Stimulated activated CD8-positive, alpha-beta memory T cell treated with anti-CD3 and anti-CD28 coated beads, Interleukin-7, amount 100 ng/mL, for 24 hours (primary cell): ENCODE data around the gene GSK3B.

Source experiments
- DNase-seq: peaks from one replicate; pipeline ENCODE4 v3.0.0-alpha.2; 2020; ENCODE audit warnings: low read depth

The GSK3B gene

DNA sequence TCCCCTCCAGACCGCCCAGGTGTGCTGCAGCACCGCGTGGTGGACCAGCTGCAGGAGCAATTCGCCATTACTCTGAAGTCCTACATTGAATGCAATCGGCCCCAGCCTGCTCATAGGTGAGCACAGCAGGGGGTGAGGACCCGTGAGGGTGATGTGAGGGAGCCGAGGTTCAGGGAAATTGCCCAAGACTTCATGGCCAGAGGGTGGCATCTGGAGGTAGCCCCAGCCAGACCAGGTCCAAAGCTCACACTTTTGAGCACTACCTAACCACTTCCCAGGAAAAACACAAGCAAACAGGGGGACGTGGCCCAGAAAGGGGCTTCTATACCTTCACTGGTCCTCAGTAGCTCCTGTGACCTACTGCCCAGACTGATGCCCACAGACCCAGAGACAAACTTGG, 278.5 kb downstream of the GSK3B start:
- no peak for DNase-seq

- DNase-seq, result no peak
These were observed 281.7 kb downstream of the GSK3B start for GRCh38 chr3:119812491-119813058.

GRCh38 chr3:119810018-119810435, 284.2 kb downstream of the GSK3B start:
- no peak for DNase-seq

DNA sequence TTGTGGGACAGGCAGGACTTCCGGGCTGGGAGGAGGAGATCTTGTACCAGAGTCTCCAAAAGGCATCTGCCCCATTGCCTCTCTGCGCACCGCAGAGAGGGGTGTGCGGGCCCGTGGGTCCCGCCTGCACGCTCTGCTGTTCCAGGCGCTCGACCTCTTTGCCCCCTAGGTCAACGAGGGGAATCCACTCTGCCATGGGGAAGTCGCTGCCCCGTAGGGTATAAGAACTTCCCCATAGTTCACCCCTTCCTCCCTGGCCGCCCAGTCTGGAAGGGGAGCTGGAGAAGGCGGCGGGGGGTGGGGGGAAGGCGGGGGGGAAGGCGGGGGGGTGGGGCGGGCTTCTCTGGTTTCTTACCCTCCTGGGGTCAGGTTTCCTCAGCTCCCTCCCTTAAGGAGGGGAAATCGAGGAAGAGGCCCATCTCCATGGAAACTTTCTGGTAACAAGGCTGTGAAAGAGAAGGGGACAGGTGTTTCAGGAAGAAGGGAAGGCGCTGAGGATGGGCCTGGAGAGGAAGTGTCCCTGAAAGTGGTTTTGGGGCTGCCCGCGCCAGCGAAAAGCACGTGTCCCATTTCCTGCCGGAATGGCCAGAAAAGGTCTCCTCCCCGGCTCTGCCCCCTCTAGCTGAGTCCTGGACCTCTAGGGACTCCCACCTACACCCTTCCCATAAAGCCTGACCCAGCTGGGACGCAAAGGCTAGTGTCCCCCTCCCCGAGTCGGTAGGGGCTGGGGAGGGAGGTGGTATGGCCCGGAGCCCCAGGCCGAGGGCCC, 284.8 kb downstream of the GSK3B start:
- DNase-seq, result no peak

- DNase-seq, result no peak
These were observed 285.4 kb downstream of the GSK3B start for GRCh38 chr3:119808843-119809242.

- DNase-seq, result no peak
These were observed 286.0 kb downstream of the GSK3B start for GRCh38 chr3:119808244-119808643.

DNA sequence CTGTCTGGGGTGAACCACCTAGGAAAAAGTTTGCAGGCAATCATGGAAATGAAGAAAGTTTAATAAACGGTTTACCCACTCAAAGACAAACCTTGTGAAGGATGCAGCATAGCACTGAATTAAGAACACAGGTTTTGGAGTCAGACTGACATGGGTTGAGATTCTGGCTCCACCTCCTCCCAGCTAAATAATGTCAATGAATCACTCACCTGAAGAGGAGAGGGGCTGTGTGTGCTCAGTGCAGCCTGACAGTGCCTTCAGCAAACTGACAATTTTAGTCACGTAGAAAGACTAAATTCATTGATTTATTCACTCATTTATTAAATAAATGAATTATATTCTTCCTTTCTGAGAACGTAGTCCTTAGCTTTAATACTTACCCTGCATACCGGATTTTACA, 293.4 kb downstream of the GSK3B start:
- no peak for DNase-seq

DNA sequence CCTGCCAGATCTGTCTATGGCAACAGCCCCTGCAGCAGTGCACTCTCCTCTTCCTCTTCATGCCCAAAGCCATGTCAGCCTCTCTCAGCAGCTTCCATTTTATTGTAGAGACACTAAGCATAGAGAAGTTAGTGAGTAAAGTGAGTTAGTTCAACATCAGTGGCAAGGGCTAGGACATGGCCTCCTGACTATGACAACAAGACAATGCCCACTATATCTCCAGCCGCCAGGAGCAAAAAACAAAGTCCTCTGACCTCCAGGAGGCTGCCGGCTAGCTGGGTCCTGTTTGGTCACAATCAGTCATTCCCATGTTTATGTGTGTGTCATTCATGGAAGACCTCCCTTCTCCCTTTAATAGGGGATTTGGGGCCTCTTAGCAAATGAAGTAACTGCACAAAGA, 297.5 kb downstream of the GSK3B start:
- no peak for DNase-seq

- no peak for DNase-seq
These were observed 297.9 kb downstream of the GSK3B start for GRCh38 chr3:119796368-119796767.

GRCh38 chr3:119795849-119796248, 298.4 kb downstream of the GSK3B start:
- no peak for DNase-seq

DNA sequence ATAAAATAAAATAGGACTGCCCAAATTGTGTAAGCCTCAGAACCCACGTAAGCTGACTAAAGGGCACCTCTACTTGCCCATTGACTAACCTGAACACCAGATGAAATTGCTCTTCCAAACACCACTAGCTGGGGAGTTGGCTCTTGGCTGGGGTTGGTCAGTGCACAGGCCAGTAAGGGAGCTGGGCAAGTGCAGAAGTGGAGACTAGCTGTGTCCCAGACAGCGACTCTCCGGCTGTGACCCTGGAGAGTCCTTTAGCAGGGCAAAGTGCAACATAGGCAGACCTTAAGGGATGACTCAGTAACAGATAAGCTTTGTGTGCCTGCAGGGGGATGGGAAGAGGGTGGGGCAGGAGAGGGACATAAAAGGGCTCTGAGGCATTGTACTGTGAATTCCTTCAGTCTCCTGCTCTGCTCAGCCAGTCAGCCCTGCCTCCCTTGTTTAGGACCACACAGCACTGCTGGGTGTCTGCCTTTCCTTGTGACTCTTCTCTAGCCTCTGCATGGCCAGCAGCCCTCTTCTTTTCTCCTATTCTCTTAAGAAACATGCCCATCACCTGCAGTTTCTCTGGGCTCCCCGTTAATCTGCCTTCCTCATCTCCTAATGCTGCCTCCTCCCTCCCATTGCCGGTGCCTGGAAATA, 299.2 kb downstream of the GSK3B start:
- no peak for DNase-seq

GRCh38 chr3:119794401-119794800, 299.8 kb downstream of the GSK3B start:
- no peak for DNase-seq

GRCh38 chr3:119792270-119792669, 302.0 kb downstream of the GSK3B start:
- DNase-seq, result no peak

- no peak for DNase-seq
These were observed 303.9 kb downstream of the GSK3B start for GRCh38 chr3:119790369-119790768.

- DNase-seq, result no peak
These were observed 307.8 kb downstream of the GSK3B start for GRCh38 chr3:119786409-119786808.

DNA sequence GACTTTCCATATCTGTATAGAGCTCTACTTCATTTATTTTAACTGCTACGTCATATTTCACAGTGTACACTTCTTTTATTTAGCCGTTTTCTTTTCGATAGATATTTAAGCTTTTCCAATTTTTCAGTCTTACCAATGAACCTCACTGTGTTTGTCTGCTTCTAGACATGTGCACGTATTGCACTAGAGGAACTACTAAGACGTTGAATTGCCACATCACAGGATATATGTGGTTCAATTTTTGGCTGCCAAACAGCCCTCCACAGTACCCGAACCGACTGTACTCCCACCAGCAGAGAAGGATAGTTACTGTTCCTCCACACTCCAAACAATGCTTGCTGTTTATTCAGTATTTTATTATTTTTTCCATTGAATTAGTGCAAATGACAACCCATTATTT, 310.4 kb downstream of the GSK3B start:
- DNase-seq, result no peak

DNA sequence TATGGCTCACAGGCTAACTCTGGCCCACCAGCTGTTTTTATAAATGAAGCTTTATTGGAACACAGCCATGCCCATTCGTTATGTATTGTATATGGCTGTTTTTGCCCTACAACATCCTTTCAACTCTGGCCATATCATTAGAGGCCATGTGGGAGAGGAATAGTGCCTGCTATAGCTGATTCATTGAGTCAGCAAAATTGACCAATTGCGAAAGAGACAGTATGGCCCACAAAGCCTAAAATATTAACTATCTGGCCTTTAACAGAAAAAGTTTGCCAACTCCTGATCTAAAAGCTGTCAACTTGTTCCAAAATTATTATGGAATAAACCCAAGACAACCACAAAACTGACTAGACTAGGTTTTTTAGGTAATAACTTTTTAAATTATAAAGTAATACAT, 311.0 kb downstream of the GSK3B start:
- DNase-seq, result no peak

DNA sequence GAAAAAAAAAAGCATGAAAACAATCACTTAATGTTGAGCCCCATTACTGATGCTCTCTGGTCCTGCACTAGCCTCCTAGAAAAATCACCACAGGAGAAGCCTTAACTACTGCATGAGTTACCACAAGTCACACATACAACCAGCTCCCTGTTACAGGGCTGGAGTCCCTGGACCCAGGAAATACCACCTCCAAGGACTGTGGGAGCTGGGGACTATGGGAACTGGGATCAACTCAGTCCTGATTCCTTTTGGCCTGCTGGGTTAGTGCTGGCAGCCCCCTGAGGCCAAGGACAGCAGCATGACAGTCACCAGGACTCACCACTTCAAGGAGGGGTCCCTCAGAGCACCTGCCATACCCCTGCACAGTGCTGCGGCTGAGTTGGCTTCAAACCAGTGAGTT, 311.8 kb downstream of the GSK3B start:
- no peak for DNase-seq

DNA sequence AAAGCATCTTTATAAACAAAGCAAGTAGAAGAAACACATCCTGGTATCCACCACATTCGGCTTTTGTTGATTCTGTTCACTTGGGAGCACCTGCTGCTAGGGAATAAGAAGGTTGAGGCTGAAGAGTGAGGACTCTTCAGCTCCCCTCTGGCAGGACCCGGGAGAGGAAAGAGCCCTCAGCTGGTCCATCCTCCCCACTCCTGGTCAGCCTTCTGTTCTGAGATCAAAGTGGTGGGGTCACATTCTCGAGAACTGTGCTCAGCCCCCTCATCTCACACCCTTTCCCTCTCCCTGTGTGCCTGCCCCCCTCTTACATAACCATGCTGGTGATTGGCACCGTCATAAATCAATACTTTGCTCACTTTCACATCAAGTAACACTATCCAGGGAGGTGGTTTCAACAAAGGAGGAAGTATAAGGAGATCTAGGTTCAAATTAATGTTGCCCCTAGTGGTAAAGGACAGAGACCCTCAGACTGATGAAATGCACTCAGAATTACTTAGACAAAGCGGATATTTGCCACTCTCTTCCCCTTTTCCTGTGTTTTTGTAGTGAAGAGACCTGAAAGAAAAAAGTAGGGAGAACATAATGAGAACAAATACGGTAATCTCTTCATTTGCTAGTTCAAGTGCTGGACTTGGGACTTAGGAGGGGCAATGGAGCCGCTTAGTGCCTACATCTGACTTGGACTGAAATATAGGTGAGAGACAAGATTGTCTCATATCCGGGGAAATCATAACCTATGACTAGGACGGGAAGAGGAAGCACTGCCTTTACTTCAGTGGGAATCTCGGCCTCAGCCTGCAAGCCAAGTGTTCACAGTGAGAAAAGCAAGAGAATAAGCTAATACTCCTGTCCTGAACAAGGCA, 312.7 kb downstream of the GSK3B start, which contains the start of gene NR1I2:
Gene NR1I2 (plus strand): TSS at position 772 of the 869 bp plus-strand sequence.
- no peak for DNase-seq

- no peak for DNase-seq
These were observed 314.4 kb downstream of the GSK3B start for GRCh38 chr3:119779731-119780383.

DNA sequence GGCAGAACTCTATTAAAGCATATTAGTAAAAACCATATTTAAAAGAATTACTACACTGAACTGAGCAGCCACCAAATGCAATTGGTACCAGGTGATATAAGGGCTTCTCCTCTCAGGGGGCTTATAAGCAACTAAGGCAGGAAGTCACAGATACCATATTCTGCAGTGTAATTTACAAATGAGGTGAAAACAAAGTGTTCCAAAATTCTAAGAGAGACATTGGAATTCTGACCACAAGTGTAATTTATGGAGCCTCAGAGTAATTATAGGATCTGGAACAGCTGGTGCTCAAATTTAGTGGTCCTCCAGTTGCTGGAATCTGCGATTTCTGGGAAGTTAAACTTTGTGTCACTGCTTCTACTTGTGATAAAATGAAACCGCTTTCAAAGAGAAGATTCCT, 315.4 kb downstream of the GSK3B start:
- no peak for DNase-seq

- no peak for DNase-seq
These were observed 316.1 kb downstream of the GSK3B start for GRCh38 chr3:119778176-119778575.
